HG02763 (cell line): Measurements from ENCODE around the gene GALNS.
"Not testable (repeated sequence)": the region's sequence is repeated elsewhere in the genome, so short reads cannot be mapped to it uniquely, and the experiment has no call there.

Experiments
- ATAC-seq: cut with Tn5 transposase; IDR thresholded peaks from one replicate; pipeline ENCODE4 v1.9.1; 2021; ENCODE audit warnings: mild to moderate bottlenecking, moderate library complexity; ENCODE audit not compliant: unreplicated experiment

Gene GALNS

DNA sequence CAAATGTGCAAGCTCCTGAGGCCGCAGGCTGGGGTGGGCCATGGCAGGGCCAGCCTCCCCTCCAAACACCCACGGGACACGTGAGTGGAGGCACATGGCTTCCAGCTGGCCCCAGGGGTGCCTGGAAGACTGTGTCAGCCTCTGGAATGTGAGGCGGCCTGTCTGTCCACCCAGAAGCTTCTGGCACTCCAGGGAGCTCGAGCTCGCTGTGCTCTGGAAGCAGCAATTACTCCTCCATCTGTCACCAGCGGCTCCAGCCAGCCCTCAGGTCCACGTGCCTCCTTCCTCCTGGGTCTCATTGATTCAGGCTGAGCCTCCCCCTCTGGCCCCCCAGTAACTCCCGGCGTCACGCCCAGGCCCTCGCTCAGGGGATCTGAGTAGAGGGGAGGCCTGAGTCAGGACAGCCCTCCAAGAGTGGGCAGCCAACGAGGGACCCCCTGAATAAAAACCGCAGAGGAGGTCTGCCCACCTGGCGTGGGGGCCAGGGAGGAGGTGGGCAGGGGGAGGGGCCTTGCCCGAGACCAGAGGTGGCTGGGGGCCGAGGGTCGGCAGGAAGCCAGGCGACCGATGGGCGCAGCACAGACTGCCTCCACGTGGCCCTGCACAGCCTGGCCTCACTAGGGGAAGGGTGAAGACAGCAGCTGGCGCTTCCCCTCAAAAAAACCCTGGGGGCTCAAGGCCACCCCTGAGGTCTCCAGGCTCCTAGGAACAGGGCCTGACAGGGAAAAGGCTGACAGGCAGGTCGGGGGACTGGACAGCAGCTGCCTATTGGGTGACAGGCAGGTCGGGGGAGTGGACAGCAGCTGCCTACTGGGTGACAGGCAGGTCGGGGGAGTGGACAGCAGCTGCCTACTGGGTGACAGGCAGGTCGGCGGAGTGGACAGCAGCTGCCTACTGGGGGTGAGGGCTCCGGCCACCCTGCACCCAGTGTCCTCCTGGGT, 83.6 kb downstream of the GALNS start:
- no peak for ATAC-seq

GRCh38 chr16:88771781-88772180, 85.0 kb downstream of the GALNS start:
- not testable (repeated sequence) for ATAC-seq

DNA sequence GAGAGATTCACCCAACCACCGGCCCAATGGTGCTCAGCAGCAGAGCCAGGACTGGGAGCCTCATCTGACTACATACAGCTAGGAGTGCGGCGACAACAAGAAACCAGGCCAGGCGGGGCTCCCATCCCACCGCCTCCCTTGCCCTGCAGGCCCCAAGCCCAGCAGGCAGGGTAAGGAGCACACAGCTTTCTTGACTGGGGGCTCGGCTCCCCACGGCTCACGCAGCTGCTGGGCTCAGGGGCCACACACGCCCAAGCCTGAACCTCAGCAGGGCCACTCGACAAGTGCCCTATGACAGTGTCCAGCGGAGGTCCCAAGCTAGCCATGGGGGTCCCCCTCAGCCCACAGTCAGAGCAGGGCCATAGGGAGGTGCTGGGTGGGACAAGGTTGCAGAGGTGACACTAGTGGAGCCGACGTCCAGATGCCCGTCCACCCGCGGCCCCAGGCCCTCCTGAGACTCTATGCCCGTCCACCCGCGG, 85.4 kb downstream of the GALNS start:
- no peak for ATAC-seq

- no peak for ATAC-seq
Observed at GRCh38 chr16:88770461-88771293, 86.1 kb downstream of the GALNS start.

DNA sequence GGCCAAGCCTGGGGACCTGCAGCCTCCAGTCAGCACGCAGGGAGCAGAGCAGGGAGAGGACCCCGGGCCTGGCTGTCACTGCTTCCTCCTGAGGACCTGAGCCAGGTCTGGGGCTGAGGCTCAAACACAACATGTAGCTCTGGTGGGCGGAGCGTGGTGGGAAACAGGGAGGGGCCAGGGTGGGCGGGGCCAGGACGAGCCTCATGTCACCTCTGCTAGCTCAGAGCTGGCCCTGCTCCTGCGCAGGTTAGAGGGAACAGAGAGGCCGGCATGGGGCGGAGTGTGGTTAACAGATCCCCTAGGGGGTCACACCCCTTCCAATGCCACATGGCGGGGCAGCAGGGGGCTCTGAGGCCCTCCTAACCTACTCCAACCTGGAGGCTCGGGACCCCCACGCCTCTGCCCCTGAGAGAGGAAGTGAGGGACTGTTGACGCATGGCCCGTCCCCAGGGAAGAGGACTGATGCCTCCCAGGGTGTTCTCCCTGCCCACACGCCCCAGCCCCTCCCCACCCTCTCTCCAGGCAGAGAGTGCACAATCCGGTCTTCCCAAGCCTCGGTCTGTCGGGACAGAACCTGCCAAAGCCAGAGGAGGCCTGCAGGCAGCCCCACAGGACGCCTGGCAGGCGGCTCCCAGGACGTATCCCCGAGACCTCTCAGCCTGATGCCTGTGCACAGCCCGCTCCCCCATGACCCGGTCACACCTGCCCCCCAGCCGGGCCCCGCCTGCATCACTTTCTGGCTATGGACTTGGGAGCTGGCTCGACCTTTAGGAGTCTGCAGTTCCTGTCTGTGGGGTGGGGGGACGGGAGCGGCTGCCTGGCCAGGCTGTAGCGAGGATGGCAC, 86.9 kb downstream of the GALNS start:
- ATAC-seq, result no peak

DNA sequence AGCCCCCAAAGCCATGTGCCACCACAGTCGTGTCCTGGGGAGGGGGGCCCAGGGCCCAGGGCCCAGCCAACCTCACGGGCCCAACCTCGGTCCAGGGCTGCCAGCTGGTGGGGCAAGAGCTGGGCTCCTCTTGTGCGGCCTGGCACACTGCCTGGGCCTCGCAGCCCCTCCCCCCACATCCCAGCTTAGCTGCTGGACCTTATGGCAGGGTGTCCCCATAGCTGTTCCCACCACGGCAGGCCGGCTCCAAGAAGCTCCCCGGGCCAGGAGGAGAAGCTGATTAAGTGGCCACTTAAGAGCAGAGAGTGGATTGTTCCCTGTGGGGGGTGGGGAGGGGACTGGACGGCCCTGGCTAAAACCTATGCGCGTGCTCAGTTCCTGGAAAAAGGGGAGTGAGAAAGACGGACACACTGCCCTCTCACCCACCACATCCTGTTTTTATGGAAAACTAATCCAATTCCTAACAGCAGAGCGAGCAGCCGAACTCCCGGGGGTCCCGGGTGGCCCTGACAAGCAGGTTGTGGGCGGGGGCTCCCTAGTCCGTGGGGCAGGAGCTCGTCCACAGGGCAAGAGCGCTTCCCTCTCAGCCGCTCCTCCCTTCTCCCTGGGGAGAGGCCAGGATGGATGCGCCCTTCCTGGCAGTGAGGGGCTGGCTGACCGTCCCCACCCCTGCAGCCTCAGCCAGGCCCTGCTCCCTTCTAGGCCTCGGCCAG, 88.5 kb downstream of the GALNS start:
- ATAC-seq, result no peak

GRCh38 chr16:88767546-88768070, 89.1 kb downstream of the GALNS start:
- no peak for ATAC-seq

DNA sequence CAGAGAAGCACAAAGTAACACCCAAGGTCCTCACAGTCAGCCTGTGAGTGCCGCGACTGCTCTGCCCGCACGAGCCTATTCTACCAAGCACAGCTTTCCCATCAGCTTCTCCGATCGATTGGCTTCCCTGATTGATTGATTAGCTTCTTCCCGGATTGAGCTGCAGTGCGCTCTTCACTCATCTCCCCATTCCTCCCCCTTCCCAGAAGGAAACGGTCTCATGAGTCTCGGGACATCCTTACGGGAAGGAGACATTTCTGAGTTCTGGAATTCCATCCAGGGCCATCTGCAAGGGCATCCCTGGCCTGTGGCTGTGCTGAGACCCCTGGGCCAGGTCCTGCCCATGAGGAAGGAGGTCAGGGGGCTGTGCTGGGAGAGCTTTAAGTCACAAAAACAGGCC, 89.8 kb downstream of the GALNS start:
- ATAC-seq, result no peak

GRCh38 chr16:88764913-88765349, 91.8 kb downstream of the GALNS start:
- ATAC-seq, result no peak

DNA sequence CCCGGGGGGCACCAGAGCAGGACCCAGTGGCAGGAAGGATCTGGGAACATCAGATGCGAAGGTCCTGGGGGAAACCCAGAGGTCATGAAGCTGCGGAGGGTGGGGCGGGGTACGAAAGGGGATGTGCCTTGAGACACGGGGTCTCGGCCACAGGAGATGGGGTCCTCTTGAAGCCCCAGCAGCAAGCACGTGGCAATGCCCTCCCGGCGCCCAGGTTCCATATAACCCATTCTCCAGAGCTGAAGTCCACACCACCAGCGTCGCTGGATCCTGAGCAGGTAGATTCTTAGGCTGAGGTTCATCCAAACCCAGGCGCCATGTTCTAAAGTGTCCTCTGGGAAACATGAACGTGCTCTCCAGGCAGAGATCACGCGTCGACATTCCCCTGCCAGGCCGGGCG, 92.7 kb downstream of the GALNS start:
- ATAC-seq, result no peak
